GM12873 (cell line): Measurements from ENCODE around the gene NCF4.

Experiments used
- TF ChIP-seq, protein P1 (sequence below): IDR thresholded peaks from 2 replicates; pipeline ENCODE4 v1.5.1; 2012; ENCODE audit warnings: low read depth, mild to moderate bottlenecking, moderate library complexity, low read length, control low read depth; ENCODE audit not compliant: insufficient read depth; ENCODE audit errors: missing control alignments

Gene NCF4

DNA sequence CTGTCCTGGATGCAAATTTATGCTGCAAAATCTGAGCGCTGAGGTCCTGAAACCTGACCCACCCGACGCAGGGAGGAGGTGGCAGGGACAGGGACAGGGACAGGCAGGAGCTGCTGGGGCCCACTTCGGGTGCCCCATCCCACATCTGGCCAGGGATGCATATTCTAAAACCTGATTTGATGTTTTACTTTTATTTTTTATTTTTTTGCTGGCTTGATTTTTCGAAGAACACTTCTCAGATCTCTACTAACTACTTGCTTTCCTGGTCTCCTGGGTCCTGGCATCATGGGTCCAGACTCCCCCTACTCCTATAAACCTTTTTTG lies 43.3 kb upstream of the NCF4 start:
- TF ChIP-seq, protein P1, sequence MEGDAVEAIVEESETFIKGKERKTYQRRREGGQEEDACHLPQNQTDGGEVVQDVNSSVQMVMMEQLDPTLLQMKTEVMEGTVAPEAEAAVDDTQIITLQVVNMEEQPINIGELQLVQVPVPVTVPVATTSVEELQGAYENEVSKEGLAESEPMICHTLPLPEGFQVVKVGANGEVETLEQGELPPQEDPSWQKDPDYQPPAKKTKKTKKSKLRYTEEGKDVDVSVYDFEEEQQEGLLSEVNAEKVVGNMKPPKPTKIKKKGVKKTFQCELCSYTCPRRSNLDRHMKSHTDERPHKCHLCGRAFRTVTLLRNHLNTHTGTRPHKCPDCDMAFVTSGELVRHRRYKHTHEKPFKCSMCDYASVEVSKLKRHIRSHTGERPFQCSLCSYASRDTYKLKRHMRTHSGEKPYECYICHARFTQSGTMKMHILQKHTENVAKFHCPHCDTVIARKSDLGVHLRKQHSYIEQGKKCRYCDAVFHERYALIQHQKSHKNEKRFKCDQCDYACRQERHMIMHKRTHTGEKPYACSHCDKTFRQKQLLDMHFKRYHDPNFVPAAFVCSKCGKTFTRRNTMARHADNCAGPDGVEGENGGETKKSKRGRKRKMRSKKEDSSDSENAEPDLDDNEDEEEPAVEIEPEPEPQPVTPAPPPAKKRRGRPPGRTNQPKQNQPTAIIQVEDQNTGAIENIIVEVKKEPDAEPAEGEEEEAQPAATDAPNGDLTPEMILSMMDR, result no peak

DNA sequence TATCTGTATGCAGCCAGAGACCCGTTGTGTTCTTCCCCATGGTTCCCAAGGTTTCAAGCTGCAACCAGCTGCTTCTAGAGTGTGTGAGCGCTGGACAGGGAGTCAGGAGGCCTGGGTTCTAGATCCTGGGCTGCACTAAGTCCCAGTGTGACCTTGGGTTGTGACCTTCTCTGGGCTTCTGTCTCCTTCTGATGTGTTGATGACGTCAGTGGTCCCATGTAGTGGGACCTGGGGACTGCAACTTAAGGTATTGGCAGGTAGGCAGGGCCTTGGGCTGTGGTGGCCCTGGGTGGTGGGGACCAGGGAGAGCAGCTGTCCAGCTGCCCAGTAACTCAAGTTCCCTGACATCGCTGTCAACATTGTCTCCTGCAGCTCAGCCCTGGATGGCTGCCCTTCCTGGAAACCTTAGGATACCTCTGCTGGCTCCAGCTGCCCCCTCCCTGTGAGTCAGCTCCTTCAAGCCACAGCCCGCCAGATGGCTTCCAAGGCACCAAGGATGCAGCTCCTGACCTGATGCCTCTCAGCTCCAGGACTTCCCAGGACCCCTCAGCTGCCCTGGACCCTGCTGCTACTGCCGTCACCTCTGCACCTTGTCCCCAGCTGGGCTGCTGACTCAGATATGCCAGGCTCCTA lies 42.7 kb upstream of the NCF4 start:
- TF ChIP-seq, protein P1, result no peak

DNA sequence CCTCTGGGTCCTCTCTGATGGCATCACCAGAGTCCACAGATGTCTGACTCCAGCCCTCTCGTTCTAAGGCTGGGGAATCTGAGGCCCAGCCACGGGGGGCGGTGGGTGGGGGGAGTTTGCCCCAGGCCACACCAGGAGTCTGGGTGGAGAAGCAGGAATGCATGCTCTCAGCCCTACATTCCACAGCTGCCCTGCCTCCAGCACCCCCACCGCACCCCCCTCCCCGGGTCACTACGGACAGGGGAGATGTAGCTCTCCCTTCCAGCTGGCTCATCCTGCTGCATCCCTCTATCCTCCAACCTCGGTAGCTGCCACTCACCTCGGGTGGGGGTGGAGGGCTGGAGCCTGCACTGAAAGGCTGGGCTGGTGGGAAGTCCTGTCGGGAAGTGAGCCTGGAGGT lies 41.7 kb upstream of the NCF4 start:
- TF ChIP-seq, protein P1, result no peak

DNA sequence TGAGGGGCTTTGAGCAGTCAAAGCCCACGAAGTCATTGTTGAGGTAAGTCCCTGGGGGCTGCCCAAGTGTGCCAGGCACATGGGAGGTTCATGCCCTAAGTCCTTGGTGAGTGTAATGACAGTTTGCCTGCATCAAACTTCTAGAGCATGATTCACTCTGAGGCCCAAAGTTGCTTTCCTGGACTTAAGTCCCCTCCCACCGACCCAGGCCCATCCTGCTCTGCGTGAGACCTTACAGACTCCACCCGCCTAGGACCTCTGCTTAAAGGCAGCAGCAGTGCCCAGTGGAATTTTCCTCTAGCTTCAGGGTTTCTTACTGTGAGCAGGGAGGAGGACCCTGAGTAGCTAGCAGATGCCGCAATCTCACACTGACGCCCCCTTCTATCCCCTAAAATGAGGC lies 38.2 kb upstream of the NCF4 start:
- TF ChIP-seq, protein P1, result no peak

DNA sequence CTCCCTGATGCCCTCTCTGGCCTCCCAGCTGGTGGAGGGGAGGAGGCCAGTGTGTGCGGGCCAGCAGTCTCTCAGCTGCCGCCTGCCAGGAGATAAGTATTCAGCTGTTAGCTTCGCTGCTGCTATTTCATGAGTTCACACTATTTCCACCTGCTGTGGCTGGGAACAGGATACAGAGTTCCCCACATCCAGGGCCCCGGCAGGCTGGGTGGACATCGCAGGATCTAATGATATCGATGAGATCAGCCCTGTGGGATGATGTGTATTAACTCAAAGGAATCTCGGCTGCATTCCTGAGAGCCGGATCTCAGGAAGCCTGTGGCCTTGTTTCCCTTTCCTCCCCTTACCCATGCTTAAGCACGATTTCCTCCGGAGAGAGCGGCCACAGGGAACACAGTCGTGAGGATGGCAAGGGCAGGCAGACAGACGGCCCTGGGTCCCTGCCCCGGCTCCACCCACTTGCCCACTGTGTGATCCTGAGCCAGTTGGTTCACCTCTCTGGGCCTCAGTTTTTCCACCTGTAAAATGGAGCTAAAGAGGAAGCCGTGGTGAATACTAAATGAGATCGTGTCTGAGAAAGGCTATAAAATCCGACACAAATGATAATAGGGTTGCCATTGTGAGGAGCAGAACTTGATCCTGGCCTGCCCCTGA lies 37.5 kb upstream of the NCF4 start:
- TF ChIP-seq, protein P1, result no peak

DNA sequence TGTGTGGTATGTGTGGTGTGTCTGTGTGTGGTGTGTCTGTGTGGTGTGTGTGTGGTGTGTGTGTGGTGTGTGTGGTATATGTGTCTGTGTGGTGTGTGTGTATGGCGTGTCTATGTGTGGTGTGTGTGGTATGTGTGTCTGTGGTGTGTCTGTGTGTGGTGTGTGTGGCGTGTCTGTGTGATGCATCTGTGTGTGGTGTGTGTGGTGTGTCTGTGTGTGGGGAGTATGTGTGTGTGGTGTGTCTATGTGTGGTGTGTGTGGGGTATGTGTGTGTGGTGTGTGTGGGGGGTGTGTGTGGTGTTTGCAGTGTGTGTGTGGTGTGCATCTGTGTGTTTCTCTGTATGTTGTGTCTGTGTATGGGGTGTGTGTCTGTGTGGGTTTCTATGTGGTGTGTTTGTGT lies 36.2 kb upstream of the NCF4 start:
- TF ChIP-seq, protein P1, result no peak

DNA sequence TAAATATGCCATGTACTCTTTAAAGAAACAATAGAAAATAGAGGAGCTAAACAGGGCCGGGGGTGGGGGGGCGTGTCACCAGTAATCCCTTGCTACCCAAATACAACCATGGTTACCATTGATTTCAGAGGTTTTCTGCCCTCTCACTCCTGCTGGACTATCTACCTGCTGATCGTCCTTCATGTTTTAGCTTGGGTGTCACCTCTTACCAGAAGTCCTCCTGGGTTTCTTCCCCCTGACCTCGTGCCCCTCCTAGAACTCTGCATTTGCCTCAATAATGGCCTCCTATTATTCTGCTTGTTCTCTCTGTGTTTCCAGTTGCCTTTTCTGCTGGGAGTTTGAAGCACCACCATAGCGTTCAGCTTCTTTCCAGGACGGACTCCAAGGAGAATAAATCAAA lies 34.5 kb upstream of the NCF4 start:
- TF ChIP-seq, protein P1, result no peak

DNA sequence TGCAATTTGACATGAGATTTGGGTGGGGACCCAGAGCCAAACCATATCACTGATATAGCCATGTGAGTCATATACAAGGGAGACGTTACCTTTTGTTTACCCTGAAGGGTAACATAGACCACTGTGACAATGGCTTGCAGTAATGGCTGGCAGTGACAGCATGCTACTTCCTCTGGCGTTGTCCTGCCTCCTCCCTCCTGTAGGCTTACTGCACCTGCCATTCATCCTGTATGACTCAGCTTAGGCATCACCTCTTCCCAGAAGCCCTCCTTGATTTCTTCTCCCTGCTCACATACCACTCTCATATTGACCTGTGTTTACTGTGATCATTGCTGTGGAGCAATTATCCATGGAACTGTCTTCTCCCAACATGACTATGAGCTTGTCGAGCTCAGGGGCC lies 32.0 kb upstream of the NCF4 start:
- TF ChIP-seq, protein P1, result no peak
